Gastrocnemius medialis (tissue), 4 donors: ENCODE measurements around the gene GATA1. TPM values are rescaled to one million over a fixed set of nuclear protein-coding genes. Genes with fewer than 3 reads are reported as not detected.

ENCODE experiments used
- ATAC-seq, 2 donors: fragments of 150-250 bp; one replicate each; pipeline ENCODE4 v1.9.1; 2016
- DNase-seq, 2 donors: peaks; one replicate each; pipeline ENCODE4 v3.0.0-alpha.2; 2019
- H3K27ac ChIP-seq, 4 donors: fragments of 200-600 bp; sonication (generic); 1 replicate in 1 of 4; 2 replicates in 3 of 4; pipeline ENCODE4 v1.5.1; 2016 to 2018; ENCODE audit warnings: mild to moderate bottlenecking in 2 of 4, moderate library complexity in 1 of 4
- H3K27me3 ChIP-seq, 3 donors: fragments of 200-600 bp; sonication (generic) in 2 of 3; 1 replicate in 1 of 3; 2 replicates in 2 of 3; pipeline versions ENCODE4 v1.5.1 to v1.6.0; 2016 to 2019; ENCODE audit warnings: mild to moderate bottlenecking in 1 of 3, moderate library complexity in 1 of 3
- H3K36me3 ChIP-seq, 2 donors: fragments of 200-600 bp; sonication (generic) in 1 of 2; one replicate each; pipeline ENCODE4 v1.5.1; 2017 to 2018
- H3K4me1 ChIP-seq, 2 donors: fragments of 200-600 bp; sonication (generic) in 1 of 2; one replicate each; pipeline ENCODE4 v1.5.1; 2016 to 2017; ENCODE audit warnings: mild to moderate bottlenecking in 2 of 2
- H3K4me3 ChIP-seq, 4 donors: fragments of 200-600 bp; sonication (generic) in 3 of 4; 1 replicate in 1 of 4; 2 replicates in 3 of 4; pipeline ENCODE4 v1.5.1; 2016 to 2019; ENCODE audit warnings: mild to moderate bottlenecking in 2 of 4
- H3K9me3 ChIP-seq, 3 donors: fragments of 200-600 bp; sonication (generic) in 2 of 3; 1 replicate in 1 of 3; 2 replicates in 2 of 3; pipeline ENCODE4 v1.5.1; 2016 to 2019
- CTCF ChIP-seq, 5 experiments: fragments of 450-650 bp in 3 of 5; fragments of 200-600 bp in 2 of 5; sonication (generic) in 2 of 5; IDR thresholded peaks in 4 of 5; conservative IDR thresholded peaks in 1 of 5; 1 replicate in 4 of 5; 2 replicates in 1 of 5; pipeline ENCODE4 v1.5.1; 2016 to 2019; ENCODE audit warnings: antibody characterized with exemption in 5 of 5, mild to moderate bottlenecking in 3 of 5, moderate library complexity in 3 of 5
- POLR2A ChIP-seq, 2 donors: fragments of 450-650 bp; IDR thresholded peaks; one replicate each; pipeline ENCODE4 v1.6.1; 2017; ENCODE audit warnings: antibody characterized with exemption in 2 of 2, mild to moderate bottlenecking in 2 of 2, moderate library complexity in 2 of 2
- in situ Hi-C, 4 donors: fragments of 200-750 bp; cut with MboI; loops; one replicate each; pipeline versions ENCODE4 v1.15.0 to v1.8.0; 2017; ENCODE audit warnings: low sequenced_read_pairs in 4 of 4
- intact Hi-C: fragments of 100-400 bp; cut with DNase I; formaldehyde crosslinking; loops from one replicate; pipeline ENCODE4 v1.15.1; 2023; ENCODE audit warnings: low total_unique reads
- total RNA-seq, 4 donors: library from RNA; depleted of rRNA; stranded (reverse); fragments of >200 nt; gene quantifications; one replicate each; pipeline versions ENCODE4 v1.1.0 to v1.2.3, GENCODE V29; 2016

Gene GATA1
- total RNA-seq, 4 donors from 2014 or later, result not detected

GRCh38 chrX:48800574-48801279 is 14.3 kb downstream of the GATA1 start:
- in situ Hi-C loops, result loop anchor here in 2 of 4 donors (10.0 to 25.0 kb wide), 3 partner anchors 56 to 138 kb away; partner anchors contain the start of genes PQBP1 (in 1 of the 2) and TIMM17B (in 1 of the 2)
- Histone ChIP-seq H3K27ac (peak overlapping the region; percentile 81 to 97 (median 88)), H3K27me3 (no peaks in the 10 kb centered on the region), H3K4me1 (peaks cover 5 to 6% of the 10 kb centered on the region in 2 donors), H3K36me3 (no peaks in the 10 kb centered on the region), H3K4me3 (peak overlapping the region; percentile 65 to 74 (median 68)), H3K9me3 (no peaks in the 10 kb centered on the region)
- no peak for DNase-seq
- intact Hi-C loops, result loop anchor here (1.0 to 10.0 kb wide), 11 partner anchors 97 to 776 kb away; partner anchors contain the start of genes GPKOW, OTUD5, PQBP1 and PRICKLE3
- TF ChIP-seq POLR2A (IDR thresholded peaks at IDR 0.05), result no peak
- TF ChIP-seq CTCF (IDR thresholded peaks at IDR 0.05 in 4 of 5, conservative IDR thresholded peaks at IDR 0.05 in 1 of 5), result no peak
- peak in 1 of 2 donors; percentile 0 for ATAC-seq

- H3K27ac ChIP-seq, result peak within 1 kb of the TSS; percentile 90 to 99 (median 96)
- H3K27me3 ChIP-seq, result no peaks in the 10 kb centered on the region
- peak within 1 kb of the TSS; percentile 65 to 74 (median 72) for H3K4me3 ChIP-seq
- H3K9me3 ChIP-seq, result no peaks in the 10 kb centered on the region
- ATAC-seq, result peak; percentile 85 to 87
- no peak for TF ChIP-seq CTCF (IDR thresholded peaks at IDR 0.05 in 4 of 5, conservative IDR thresholded peaks at IDR 0.05 in 1 of 5)
- TF ChIP-seq POLR2A (IDR thresholded peaks at IDR 0.05), result peak in 1 of 2 donors; percentile 6
- H3K4me1 ChIP-seq, result peaks cover 5 to 6% of the 10 kb centered on the region in 2 donors
- in situ Hi-C loops (loop anchor here in 2 of 4 donors (10.0 to 25.0 kb wide), 3 partner anchors 57 to 139 kb away; partner anchors contain the start of genes PQBP1 (in 1 of the 2) and TIMM17B (in 1 of the 2)), intact Hi-C loops (loop anchor here (1.0 to 10.0 kb wide), 13 partner anchors 64 to 777 kb away; partner anchors contain the start of genes GPKOW, OTUD5, PQBP1 and PRICKLE3)
- no peaks in the 10 kb centered on the region for H3K36me3 ChIP-seq
- DNase-seq, result peak; percentile 93 to 98
Measured at GRCh38 chrX:48801280-48802088, 15.1 kb downstream of the GATA1 start, which contains the start of gene HDAC6. Gene HDAC6, plus strand, starts transcription at chrX:48802067. Its CDS starts 626 bp downstream, at chrX:48802693.

DNA sequence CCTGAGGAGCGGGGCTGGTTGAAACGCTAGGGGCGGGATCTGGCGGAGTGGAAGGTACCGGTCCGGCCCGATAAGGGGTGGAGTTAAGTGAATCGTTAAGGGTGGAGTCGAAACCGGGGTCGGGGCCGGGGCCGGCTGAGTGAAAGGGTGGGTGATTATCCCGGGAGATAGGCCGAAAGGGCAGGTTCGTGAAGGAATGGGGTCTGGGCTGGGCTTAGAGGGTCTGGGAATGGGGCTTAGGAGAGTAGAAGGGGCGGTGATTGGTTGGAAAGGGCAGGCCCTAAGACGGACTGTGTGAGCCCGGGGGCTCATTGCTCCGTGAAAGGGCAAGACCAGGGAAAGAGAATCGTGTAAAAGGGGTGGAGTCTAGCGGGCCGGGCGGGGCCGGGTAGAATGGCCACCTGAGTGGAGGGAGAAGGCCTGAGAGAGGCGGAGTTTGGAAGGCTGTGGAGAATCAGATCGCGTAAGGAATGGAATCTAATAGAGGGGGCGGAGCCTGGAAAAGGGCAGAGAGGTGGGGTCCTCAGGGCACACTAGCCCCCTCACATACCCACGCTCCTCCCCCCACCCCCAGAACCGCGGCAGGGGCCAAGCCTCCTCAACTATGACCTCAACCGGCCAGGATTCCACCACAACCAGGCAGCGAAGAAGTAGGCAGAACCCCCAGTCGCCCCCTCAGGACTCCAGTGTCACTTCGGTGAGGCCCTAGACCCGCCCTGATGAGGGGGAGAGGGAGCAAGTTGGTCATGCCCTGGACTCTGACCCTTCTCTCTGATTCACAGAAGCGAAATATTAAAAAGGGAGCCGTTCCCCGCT is 15.9 kb downstream of the GATA1 start:
- DNase-seq, result peak; percentile 61 to 82
- Histone ChIP-seq H3K9me3 (no peaks in the 10 kb centered on the region), H3K36me3 (no peaks in the 10 kb centered on the region), H3K27ac (peak overlapping the region; percentile 90 to 99 (median 96)), H3K4me3 (peak overlapping the region; percentile 61 to 72 (median 68)), H3K27me3 (no peaks in the 10 kb centered on the region), H3K4me1 (peaks cover 5 to 6% of the 10 kb centered on the region in 2 donors)
- peak; percentile 69 to 79 for ATAC-seq
- TF ChIP-seq POLR2A (IDR thresholded peaks at IDR 0.05), result peak; percentile 65 to 76
- TF ChIP-seq CTCF (IDR thresholded peaks at IDR 0.05 in 4 of 5, conservative IDR thresholded peaks at IDR 0.05 in 1 of 5), result peak in 1 of 5 experiments; percentile 29
- in situ Hi-C loops, result loop anchor here in 2 of 4 donors (10.0 to 25.0 kb wide), 3 partner anchors 57 to 140 kb away; partner anchors contain the start of genes PQBP1 (in 1 of the 2) and TIMM17B (in 1 of the 2)
- intact Hi-C loops, result loop anchor here (1.0 to 10.0 kb wide), 11 partner anchors 65 to 777 kb away; partner anchors contain the start of genes GPKOW, OTUD5, PRICKLE3 and TBC1D25

DNA sequence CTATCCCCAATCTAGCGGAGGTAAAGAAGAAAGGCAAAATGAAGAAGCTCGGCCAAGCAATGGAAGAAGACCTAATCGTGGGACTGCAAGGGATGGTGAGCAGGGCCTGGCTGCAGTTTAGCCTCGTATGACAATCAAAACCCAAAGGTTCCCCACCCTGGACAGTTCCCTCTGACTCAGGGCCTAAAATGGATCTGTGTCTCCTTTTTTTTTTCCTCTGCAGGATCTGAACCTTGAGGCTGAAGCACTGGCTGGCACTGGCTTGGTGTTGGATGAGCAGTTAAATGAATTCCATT is 16.5 kb downstream of the GATA1 start:
- no peak for TF ChIP-seq CTCF (IDR thresholded peaks at IDR 0.05 in 4 of 5, conservative IDR thresholded peaks at IDR 0.05 in 1 of 5)
- TF ChIP-seq POLR2A (IDR thresholded peaks at IDR 0.05), result no peak
- in situ Hi-C loops, result loop anchor here in 2 of 4 donors (10.0 to 25.0 kb wide), 3 partner anchors 58 to 141 kb away; partner anchors contain the start of genes PQBP1 (in 1 of the 2) and TIMM17B (in 1 of the 2)
- no peaks in the 10 kb centered on the region for H3K9me3 ChIP-seq
- H3K4me3 ChIP-seq, result peak overlapping the region; percentile 61 to 72 (median 68)
- ATAC-seq (no peak), DNase-seq (no peak)
- intact Hi-C loops, result loop anchor here (1.0 to 10.0 kb wide), 11 partner anchors 66 to 778 kb away; partner anchors contain the start of genes GPKOW, OTUD5, PRICKLE3 and TBC1D25
- peak overlapping the region; percentile 90 to 99 (median 96) for H3K27ac ChIP-seq
- H3K36me3 ChIP-seq, result no peaks in the 10 kb centered on the region
- peaks cover 5 to 6% of the 10 kb centered on the region in 2 donors for H3K4me1 ChIP-seq
- no peaks in the 10 kb centered on the region for H3K27me3 ChIP-seq
